Lower leg skin (tissue), 4 donors: ENCODE data around the gene SLC8A2. TPM values are rescaled to one million over a fixed set of nuclear protein-coding genes. Genes with fewer than 3 reads are reported as not detected.
A peak's percentile ranks its signal among the peaks of the same experiment; 100 is the strongest.

Experiments
- DNase-seq, 2 donors: peaks; one replicate each; pipeline ENCODE4 v3.0.0-alpha.2; 2019; ENCODE audit warnings: low spot score in 2 of 2
- H3K4me3 ChIP-seq: fragments of 200-600 bp; sonication (generic); 2 replicates; pipeline ENCODE4 v1.5.1; 2017; ENCODE audit warnings: mild to moderate bottlenecking, low read depth; ENCODE audit not compliant: poor library complexity, severe bottlenecking
- CTCF ChIP-seq, 3 donors: fragments of 450-650 bp; IDR thresholded peaks; one replicate each; pipeline ENCODE4 v1.5.1; 2016; ENCODE audit warnings: antibody characterized with exemption in 3 of 3, mild to moderate bottlenecking in 3 of 3, moderate library complexity in 2 of 3
- POLR2A ChIP-seq, 2 donors: fragments of 450-650 bp; IDR thresholded peaks; one replicate each; pipeline ENCODE4 v1.6.1; 2016 to 2017; ENCODE audit warnings: antibody characterized with exemption in 2 of 2, mild to moderate bottlenecking in 1 of 2, moderate library complexity in 1 of 2
- WGBS, 2 donors: methylation state at CpG; one replicate each; pipeline ENCODE4 v1.1.5; 2018; 5-methylcytosine and 5-hydroxymethylcytosine counted together
- intact Hi-C: fragments of 100-400 bp; cut with DNase I; formaldehyde crosslinking; loops from one replicate; pipeline ENCODE4 v1.15.0; 2023; ENCODE audit warnings: low total_unique reads
- total RNA-seq, 4 donors: library from RNA; depleted of rRNA; stranded (reverse); fragments of >200 nt; gene quantifications; one replicate each; pipeline ENCODE4 v1.1.0, GENCODE V29; 2016

Gene SLC8A2
- total RNA-seq, 4 donors from 2014 or later, result 0.38 to 2.3 (median 1.6) TPM; not detected in 1

GRCh38 chr19:47511128-47511517 is 39.4 kb upstream of the SLC8A2 start:
- DNase-seq, result no peak
- no peak overlapping the region for H3K4me3 ChIP-seq
- 55 to 58% methylated on average over 4 to 6 of the region's 6 CpGs for WGBS, 2 donors
- no peak for TF ChIP-seq CTCF (IDR thresholded peaks at IDR 0.05)
- no peak for TF ChIP-seq POLR2A (IDR thresholded peaks at IDR 0.05)
- intact Hi-C loops, result no loop called here

DNA sequence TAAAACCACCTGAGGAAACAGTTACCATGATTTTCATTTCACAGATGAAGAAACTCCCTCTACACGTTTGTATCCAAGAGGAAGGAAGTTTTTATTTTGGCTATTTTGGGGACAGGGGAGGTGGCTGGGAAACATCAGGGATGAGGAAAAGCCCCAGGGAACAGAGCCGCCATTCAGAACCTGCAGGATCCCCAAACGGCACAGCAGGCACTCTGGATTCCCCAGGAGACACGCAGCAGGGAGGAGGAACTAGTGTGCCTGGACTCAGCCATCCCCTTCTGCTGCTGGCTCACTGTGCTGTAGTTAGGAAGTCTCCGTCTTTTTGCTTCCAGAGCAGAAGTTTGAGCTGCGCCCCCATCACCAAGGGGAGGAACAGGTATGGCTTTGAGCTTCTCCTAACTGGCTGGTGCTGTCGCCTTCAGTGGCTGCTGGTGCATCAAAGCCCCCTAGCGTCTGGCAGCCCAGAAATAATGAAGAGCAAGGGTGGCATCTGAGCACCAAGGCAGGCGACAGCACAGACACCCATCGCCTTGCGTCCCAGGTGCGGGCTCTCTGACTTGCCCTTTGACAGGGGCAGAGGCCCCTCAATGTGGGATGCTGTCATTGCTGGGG is 38.9 kb upstream of the SLC8A2 start:
- no peak for TF ChIP-seq POLR2A (IDR thresholded peaks at IDR 0.05)
- TF ChIP-seq CTCF (IDR thresholded peaks at IDR 0.05), result no peak
- H3K4me3 ChIP-seq, result no peak overlapping the region
- DNase-seq, result no peak
- WGBS, 2 donors, result 44 to 50% methylated on average over 11 to 12 of the region's 12 CpGs
- intact Hi-C loops, result no loop called here

DNA sequence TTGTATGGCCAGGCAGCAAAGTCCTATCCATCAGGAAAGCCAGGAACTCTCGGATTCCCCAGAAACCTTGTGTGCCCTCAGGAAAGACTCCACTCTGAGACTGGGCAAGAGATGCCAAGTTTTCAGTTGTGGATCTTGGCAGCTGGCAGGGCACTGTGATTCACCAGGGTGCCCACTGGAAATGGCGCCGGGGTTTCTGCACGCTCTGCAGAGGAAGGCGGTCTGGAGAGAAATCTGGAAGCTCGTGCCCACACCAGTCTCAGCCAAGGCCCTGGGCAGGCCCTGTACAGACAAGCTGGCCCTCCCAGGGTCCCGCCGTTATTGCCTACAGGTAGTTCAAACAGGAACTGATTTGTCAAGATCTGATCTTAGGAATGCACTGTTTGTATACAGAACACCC is 38.3 kb upstream of the SLC8A2 start:
- intact Hi-C loops, result no loop called here
- TF ChIP-seq CTCF (IDR thresholded peaks at IDR 0.05) (no peak), POLR2A (IDR thresholded peaks at IDR 0.05) (no peak)
- WGBS, 2 donors, result 8 to 40% methylated on average over 8 of the region's 8 CpGs
- peak in 1 of 2 donors; percentile 48 for DNase-seq
- no peak overlapping the region for H3K4me3 ChIP-seq

DNA sequence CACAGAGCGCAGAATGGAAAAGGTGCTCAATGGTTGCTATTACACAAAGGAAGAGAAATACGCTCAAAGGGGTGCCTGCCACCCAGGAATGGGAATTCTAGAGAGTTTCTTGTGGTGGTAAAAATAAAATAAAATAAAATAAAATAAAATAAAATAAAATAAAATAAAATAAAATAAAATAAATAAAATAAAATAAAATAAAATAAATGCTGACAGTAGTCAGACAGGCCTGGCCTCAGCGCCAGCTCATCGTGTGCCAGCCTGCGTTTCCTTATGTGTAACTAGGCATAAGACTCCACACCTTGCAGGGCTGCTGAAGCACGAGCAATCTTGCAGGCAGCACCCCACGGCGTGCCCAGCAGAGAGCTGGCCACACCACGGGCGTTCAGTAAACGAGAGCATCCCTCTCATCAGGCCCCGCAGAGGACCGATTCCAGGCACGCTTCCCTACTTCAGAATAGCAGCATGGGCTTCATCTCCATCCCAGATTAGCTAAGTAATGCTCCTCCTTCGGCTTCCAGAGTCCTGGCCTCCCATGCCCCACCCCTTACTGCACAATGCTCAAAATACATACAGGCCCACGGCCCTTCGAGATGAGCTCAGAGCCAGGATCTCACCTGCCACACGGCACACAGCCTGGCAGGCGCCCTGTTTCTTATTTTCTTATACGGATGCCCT is 37.6 kb upstream of the SLC8A2 start:
- no peak for DNase-seq
- intact Hi-C loops, result no loop called here
- TF ChIP-seq POLR2A (IDR thresholded peaks at IDR 0.05), result no peak
- no peak for TF ChIP-seq CTCF (IDR thresholded peaks at IDR 0.05)
- H3K4me3 ChIP-seq, result no peak overlapping the region
- 43 to 57% methylated on average over 20 of the region's 20 CpGs for WGBS, 2 donors

GRCh38 chr19:47508721-47509120 is 37.0 kb upstream of the SLC8A2 start:
- WGBS, 2 donors, result 76 to 83% methylated on average over 5 of the region's 5 CpGs
- intact Hi-C loops, result no loop called here
- no peak for TF ChIP-seq POLR2A (IDR thresholded peaks at IDR 0.05)
- TF ChIP-seq CTCF (IDR thresholded peaks at IDR 0.05), result no peak
- DNase-seq, result no peak
- H3K4me3 ChIP-seq, result no peak overlapping the region
